Adipose tissue (tissue), 3 donors: ENCODE data around the gene PUS7. TPM values are rescaled to one million over a fixed set of nuclear protein-coding genes. Genes with fewer than 3 reads are reported as not detected.
"Not testable (repeated sequence)": the region's sequence is repeated elsewhere in the genome, so short reads cannot be mapped to it uniquely, and the experiment has no call there.

Experiments
- H3K27ac ChIP-seq: one replicate; pipeline ENCODE4 v1.5.1; 2013; ENCODE audit warnings: low read depth, low read length
- WGBS, 3 donors: extraction: QIAGEN DNeasy Blood & Tissue Kit; methylation state at CpG; one replicate each; pipeline ENCODE4 v1.1.7; 2013; 5-methylcytosine and 5-hydroxymethylcytosine counted together
- polyA plus RNA-seq, 3 donors: library from polyadenylated mRNA; stranded (reverse); fragments of 200-250 nt; gene quantifications; one replicate each; pipeline ENCODE4 v1.2.3, GENCODE V29; 2013
- donor health status: healthy with polysubstance abuse.
- donor health status: Bipolar disorder and iron deficiency.
- donor health status: healthy.

The PUS7 gene
- polyA plus RNA-seq, 3 donors = 2.9 to 12.7 (median 3.7) TPM

- WGBS, 3 donors = 89 to 96% (median 95%) methylated on average over 8 of the region's 8 CpGs
- no peak overlapping the region for H3K27ac ChIP-seq
These were observed 64.3 kb downstream of the PUS7 start for GRCh38 chr7:105457619-105458225.

GRCh38 chr7:105454921-105455320 lies 67.2 kb downstream of the PUS7 start:
- WGBS, 3 donors = 42 to 74% (median 66%) methylated on average over 2 of the region's 2 CpGs
- no peak overlapping the region for H3K27ac ChIP-seq

- WGBS, 3 donors = 59 to 61% (median 60%) methylated on average over 3 of the region's 3 CpGs
- H3K27ac ChIP-seq = no peak overlapping the region
These were observed 67.8 kb downstream of the PUS7 start for GRCh38 chr7:105454095-105454747.

- WGBS, 3 donors = 72 to 82% (median 76%) methylated on average over 2 of the region's 2 CpGs
- H3K27ac ChIP-seq = no peak overlapping the region
These were observed 70.0 kb downstream of the PUS7 start for GRCh38 chr7:105452085-105452484.

- 85 to 97% (median 95%) methylated on average over 5 of the region's 5 CpGs for WGBS, 3 donors
- H3K27ac ChIP-seq = not testable (repeated sequence)
These were observed 71.2 kb downstream of the PUS7 start for GRCh38 chr7:105450870-105451269.

GRCh38 chr7:105450177-105450861 lies 71.8 kb downstream of the PUS7 start:
- no peak overlapping the region for H3K27ac ChIP-seq
- WGBS, 3 donors = 83 to 87% (median 87%) methylated on average over 8 of the region's 8 CpGs

GRCh38 chr7:105448181-105448580 lies 73.9 kb downstream of the PUS7 start:
- H3K27ac ChIP-seq = no peak overlapping the region
- 70 to 86% (median 72%) methylated on average over 8 of the region's 8 CpGs for WGBS, 3 donors

GRCh38 chr7:105444342-105444987 lies 77.6 kb downstream of the PUS7 start:
- no peak overlapping the region for H3K27ac ChIP-seq
- WGBS, 3 donors = 81 to 89% (median 89%) methylated on average over 4 of the region's 4 CpGs

- WGBS, 3 donors = 72 to 97% (median 78%) methylated on average over 9 of the region's 9 CpGs
- H3K27ac ChIP-seq = not testable (repeated sequence)
These were observed 79.9 kb downstream of the PUS7 start for GRCh38 chr7:105442214-105442613.

- no peak overlapping the region for H3K27ac ChIP-seq
- WGBS, 3 donors = 79 to 81% (median 81%) methylated on average over 9 of the region's 9 CpGs
These were observed 82.7 kb downstream of the PUS7 start for GRCh38 chr7:105439174-105439893.

- WGBS, 3 donors = 78 to 91% (median 85%) methylated on average over 5 of the region's 5 CpGs
- no peak overlapping the region for H3K27ac ChIP-seq
These were observed 83.3 kb downstream of the PUS7 start for GRCh38 chr7:105438847-105439173.

- H3K27ac ChIP-seq = no peak overlapping the region
- WGBS, 3 donors = 98 to 100% (median 100%) methylated on average over 1 of the region's 1 CpG
These were observed 83.8 kb downstream of the PUS7 start for GRCh38 chr7:105438254-105438653.

- WGBS, 3 donors = 77 to 95% (median 87%) methylated on average over 6 of the region's 6 CpGs
- H3K27ac ChIP-seq = not testable (repeated sequence)
These were observed 84.7 kb downstream of the PUS7 start for GRCh38 chr7:105437356-105437755.

GRCh38 chr7:105429746-105430612 lies 92.1 kb downstream of the PUS7 start:
- H3K27ac ChIP-seq = no peak overlapping the region
- WGBS, 3 donors = 18 to 61% (median 50%) methylated on average over 4 of the region's 4 CpGs

GRCh38 chr7:105426606-105427146 lies 95.4 kb downstream of the PUS7 start:
- WGBS, 3 donors = 78 to 87% (median 86%) methylated on average over 2 of the region's 2 CpGs
- no peak overlapping the region for H3K27ac ChIP-seq

GRCh38 chr7:105423987-105424386 lies 98.1 kb downstream of the PUS7 start:
- 95 to 100% (median 100%) methylated on average over 2 of the region's 2 CpGs for WGBS, 3 donors
- H3K27ac ChIP-seq = no peak overlapping the region

GRCh38 chr7:105413887-105414437 lies 108.1 kb downstream of the PUS7 start:
- H3K27ac ChIP-seq = no peak overlapping the region
- WGBS, 3 donors = 80 to 82% (median 81%) methylated on average over 8 of the region's 8 CpGs
